MM.1S (cell line): Measurements from ENCODE around the gene SLC9A1.

Experiments
- DNase-seq: peaks from one replicate; pipeline ENCODE4 v3.0.0-alpha.2; 2015
- H2AFZ ChIP-seq: fragments of 300-600 bp; sonication (generic); 2 replicates; pipeline ENCODE4 v1.6.0; 2016; ENCODE audit warnings: antibody characterized with exemption, low read length
- H3F3A ChIP-seq: fragments of 300-600 bp; sonication (generic); 2 replicates; pipeline ENCODE4 v1.6.1; 2016; ENCODE audit warnings: mild to moderate bottlenecking, antibody characterized with exemption, low read length, moderate library complexity, mixed read lengths; ENCODE audit not compliant: insufficient read depth
- H3K27ac ChIP-seq: fragments of 300-600 bp; sonication (generic); 2 replicates; pipeline ENCODE4 v1.5.1; 2016; ENCODE audit warnings: mild to moderate bottlenecking, low read length
- H3K27me3 ChIP-seq: fragments of 300-600 bp; sonication (generic); replicated peaks from 2 replicates; pipeline ENCODE4 v1.6.0; 2016; ENCODE audit warnings: low read length; ENCODE audit not compliant: insufficient read depth
- H3K36me3 ChIP-seq: fragments of 300-600 bp; sonication (generic); replicated peaks from 2 replicates; pipeline ENCODE4 v1.6.1; 2016; ENCODE audit warnings: mild to moderate bottlenecking, low read length, mixed read lengths; ENCODE audit not compliant: insufficient read depth
- H3K4me1 ChIP-seq: fragments of 300-600 bp; sonication (generic); 2 replicates; pipeline ENCODE4 v1.6.1; 2016; ENCODE audit warnings: low read length, mixed read lengths
- H3K4me2 ChIP-seq: fragments of 300-600 bp; sonication (generic); 2 replicates; pipeline ENCODE4 v1.6.0; 2016; ENCODE audit warnings: low read depth, low read length
- H3K4me3 ChIP-seq: fragments of 300-600 bp; sonication (generic); 2 replicates; pipeline ENCODE4 v1.5.1; 2016; ENCODE audit warnings: low read length, mixed read lengths
- H3K79me2 ChIP-seq: fragments of 300-600 bp; sonication (generic); 2 replicates; pipeline ENCODE4 v1.6.1; 2016; ENCODE audit warnings: mixed run types, low read length, mixed read lengths
- H3K9ac ChIP-seq: fragments of 300-600 bp; sonication (generic); 2 replicates; pipeline ENCODE4 v1.6.1; 2016; ENCODE audit warnings: low read length, mixed read lengths
- H3K9me2 ChIP-seq: fragments of 300-600 bp; sonication (generic); replicated peaks from 2 replicates; pipeline ENCODE4 v1.6.1; 2016; ENCODE audit warnings: mild to moderate bottlenecking, low read length, mixed read lengths; ENCODE audit not compliant: insufficient read depth
- H3K9me3 ChIP-seq: fragments of 300-600 bp; sonication (generic); replicated peaks from 2 replicates; pipeline ENCODE4 v1.6.1; 2016; ENCODE audit warnings: mild to moderate bottlenecking, low read length, mixed read lengths; ENCODE audit not compliant: insufficient read depth
- H4K20me1 ChIP-seq: fragments of 300-600 bp; sonication (generic); 2 replicates; pipeline ENCODE4 v1.6.1; 2016; ENCODE audit warnings: mild to moderate bottlenecking, low read length, moderate library complexity, mixed read lengths; ENCODE audit not compliant: insufficient read depth
- EZH2 ChIP-seq: fragments of 300-600 bp; sonication (generic); optimal IDR thresholded peaks from 2 replicates; pipeline ENCODE3; 2017; ENCODE audit warnings: low read depth, mild to moderate bottlenecking, antibody characterized with exemption, low read length, mixed read lengths
- EZH2phosphoT487 ChIP-seq: fragments of 300-600 bp; sonication (generic); IDR thresholded peaks from 2 replicates; pipeline ENCODE4 v1.6.1; 2018; ENCODE audit warnings: antibody characterized with exemption, low read length
- TF ChIP-seq, protein P1 (sequence below): fragments of 300-600 bp; sonication (generic); IDR thresholded peaks from 2 replicates; pipeline ENCODE4 v1.5.1; 2016; ENCODE audit warnings: antibody characterized with exemption, low read length, mixed read lengths

Gene SLC9A1

DNA sequence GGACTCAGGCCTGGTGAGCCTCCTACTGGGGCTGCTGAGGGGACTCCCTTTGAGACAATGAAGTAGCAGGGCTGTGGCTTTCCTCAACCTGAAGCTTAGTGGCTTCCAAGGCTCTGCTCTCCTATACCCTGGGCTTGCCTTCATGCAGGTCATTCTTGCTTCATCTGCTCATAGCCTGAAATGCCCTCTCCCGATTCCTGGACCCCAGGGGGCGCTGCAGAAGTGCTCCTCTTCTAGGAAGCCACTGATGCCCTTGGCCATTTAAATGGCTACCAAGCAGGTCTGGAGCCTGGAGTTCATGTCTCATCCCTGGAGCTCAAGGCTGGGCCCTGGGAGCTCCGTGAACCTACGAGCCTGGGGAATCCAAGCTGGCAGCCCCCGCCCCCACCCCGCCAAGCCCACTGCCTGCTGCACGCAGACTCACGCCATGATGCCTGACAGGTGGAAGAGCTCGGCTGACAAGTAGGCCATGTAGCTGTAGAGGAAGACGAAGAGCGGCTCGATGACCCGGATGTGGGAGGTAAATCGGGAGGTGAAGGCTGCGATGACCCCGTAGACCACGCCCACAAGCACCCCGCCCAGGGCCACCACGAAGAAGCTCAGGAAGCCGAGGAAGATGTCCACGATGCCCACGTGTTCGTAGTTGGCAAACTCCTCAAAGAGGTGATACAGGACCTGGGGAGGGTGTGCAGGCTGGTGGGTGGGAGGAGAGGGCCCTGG lies 45.7 kb downstream of the SLC9A1 start:
- Histone ChIP-seq H3K79me2 (no peaks in the 10 kb centered on the region), H3F3A (no peaks in the 10 kb centered on the region), H3K9ac (no peak overlapping the region), H3K27me3 (no peaks in the 10 kb centered on the region), H3K4me2 (no peak overlapping the region), H2AFZ (no peak overlapping the region), H3K9me3 (no peaks in the 10 kb centered on the region), H3K4me1 (peaks cover 9% of the 10 kb centered on the region), H3K36me3 (no peaks in the 10 kb centered on the region), H3K4me3 (no peak overlapping the region), H4K20me1 (no peaks in the 10 kb centered on the region), H3K27ac (no peak overlapping the region), H3K9me2 (no peaks in the 10 kb centered on the region)
- no peak for DNase-seq
- TF ChIP-seq, protein P1, sequence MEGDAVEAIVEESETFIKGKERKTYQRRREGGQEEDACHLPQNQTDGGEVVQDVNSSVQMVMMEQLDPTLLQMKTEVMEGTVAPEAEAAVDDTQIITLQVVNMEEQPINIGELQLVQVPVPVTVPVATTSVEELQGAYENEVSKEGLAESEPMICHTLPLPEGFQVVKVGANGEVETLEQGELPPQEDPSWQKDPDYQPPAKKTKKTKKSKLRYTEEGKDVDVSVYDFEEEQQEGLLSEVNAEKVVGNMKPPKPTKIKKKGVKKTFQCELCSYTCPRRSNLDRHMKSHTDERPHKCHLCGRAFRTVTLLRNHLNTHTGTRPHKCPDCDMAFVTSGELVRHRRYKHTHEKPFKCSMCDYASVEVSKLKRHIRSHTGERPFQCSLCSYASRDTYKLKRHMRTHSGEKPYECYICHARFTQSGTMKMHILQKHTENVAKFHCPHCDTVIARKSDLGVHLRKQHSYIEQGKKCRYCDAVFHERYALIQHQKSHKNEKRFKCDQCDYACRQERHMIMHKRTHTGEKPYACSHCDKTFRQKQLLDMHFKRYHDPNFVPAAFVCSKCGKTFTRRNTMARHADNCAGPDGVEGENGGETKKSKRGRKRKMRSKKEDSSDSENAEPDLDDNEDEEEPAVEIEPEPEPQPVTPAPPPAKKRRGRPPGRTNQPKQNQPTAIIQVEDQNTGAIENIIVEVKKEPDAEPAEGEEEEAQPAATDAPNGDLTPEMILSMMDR: peak; percentile 28
- TF ChIP-seq EZH2 (no peak), EZH2phosphoT487 (no peak)

DNA sequence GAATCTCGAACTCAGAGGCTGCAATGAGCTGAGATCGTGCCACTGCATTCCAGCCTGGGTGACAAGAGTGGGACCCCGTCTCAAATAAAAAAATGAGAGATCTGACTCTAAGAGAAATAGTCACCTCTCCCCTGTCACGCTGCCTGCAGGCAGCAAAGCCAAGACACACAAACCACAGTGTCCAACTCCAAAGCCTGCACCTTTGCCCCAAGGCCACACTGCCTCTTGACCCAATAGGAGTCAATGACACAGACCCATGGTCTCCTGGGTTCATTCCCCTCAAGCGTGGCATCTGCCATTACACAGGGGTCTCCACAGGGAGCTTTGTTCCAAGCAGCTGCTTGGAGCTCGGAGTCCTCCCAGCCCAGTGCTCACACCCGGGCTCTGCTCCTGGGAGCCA lies 46.3 kb downstream of the SLC9A1 start:
- Histone ChIP-seq H3K4me2 (no peak overlapping the region), H3K4me3 (no peak overlapping the region), H3K4me1 (peaks cover 9% of the 10 kb centered on the region), H4K20me1 (no peaks in the 10 kb centered on the region), H3K27me3 (no peaks in the 10 kb centered on the region), H3K36me3 (no peaks in the 10 kb centered on the region), H3K27ac (no peak overlapping the region), H3K9me2 (no peaks in the 10 kb centered on the region), H2AFZ (no peak overlapping the region), H3K79me2 (no peaks in the 10 kb centered on the region), H3K9ac (no peak overlapping the region), H3K9me3 (no peaks in the 10 kb centered on the region), H3F3A (no peaks in the 10 kb centered on the region)
- TF ChIP-seq EZH2phosphoT487: no peak
- no peak for TF ChIP-seq EZH2
- TF ChIP-seq, protein P1: no peak
- DNase-seq: no peak

DNA sequence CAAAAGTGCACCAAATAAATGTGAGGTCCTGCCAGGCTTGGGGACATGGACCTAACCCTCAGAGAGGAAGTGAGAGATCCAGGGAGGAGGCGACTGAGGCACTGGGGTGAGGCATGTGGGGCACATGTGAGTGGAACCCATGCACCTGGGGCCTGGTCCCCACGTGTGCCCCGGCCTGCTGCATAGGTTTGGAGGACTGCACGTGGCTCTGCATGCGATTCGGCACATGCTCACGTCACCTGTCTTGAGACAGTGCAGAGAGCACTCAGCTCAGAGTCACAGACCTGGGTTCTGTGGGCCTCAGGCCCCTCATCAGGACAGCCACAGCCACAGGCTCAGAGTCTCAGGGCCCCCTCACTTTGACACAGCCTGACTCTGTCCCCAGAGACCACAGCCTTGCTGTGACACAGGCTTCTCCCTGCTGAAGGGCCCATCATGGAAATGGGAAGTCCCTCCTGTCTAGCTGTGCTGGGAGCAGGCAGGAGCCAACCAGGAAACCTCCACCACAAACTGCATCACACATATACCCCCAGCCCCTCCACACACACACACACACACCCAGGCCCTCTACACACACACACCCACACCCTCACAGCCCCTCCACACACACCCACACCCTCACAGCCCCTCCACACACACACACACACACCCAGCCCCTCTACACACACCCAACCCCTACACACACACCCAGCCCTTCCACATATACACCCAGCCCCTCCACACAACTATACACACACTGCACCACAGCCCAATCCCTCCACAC lies 48.2 kb downstream of the SLC9A1 start:
- DNase-seq: no peak
- Histone ChIP-seq H3K9ac (no peak overlapping the region), H3K79me2 (no peaks in the 10 kb centered on the region), H3K4me3 (no peak overlapping the region), H4K20me1 (no peaks in the 10 kb centered on the region), H3K27me3 (no peaks in the 10 kb centered on the region), H3K4me2 (no peak overlapping the region), H3F3A (no peaks in the 10 kb centered on the region), H3K9me2 (no peaks in the 10 kb centered on the region), H3K4me1 (peaks cover 1% of the 10 kb centered on the region), H3K27ac (no peak overlapping the region), H2AFZ (no peak overlapping the region), H3K36me3 (no peaks in the 10 kb centered on the region), H3K9me3 (no peaks in the 10 kb centered on the region)
- TF ChIP-seq, protein P1: no peak
- TF ChIP-seq EZH2 (no peak), EZH2phosphoT487 (no peak)
